H1 (cell line): ENCODE measurements around the gene CD244. TPM values are rescaled to one million over a fixed set of nuclear protein-coding genes. Genes with fewer than 3 reads are reported as not detected.

Experiments used
- CTCF ChIA-PET: fragments of 300-600 bp; sonication (Branson Sonifier 250); formaldehyde crosslinking; loops from one replicate; lab custom pipeline; 2021; ENCODE audit not compliant: partially characterized antibody; lab: Charles Lee
- POLR2A ChIA-PET: fragments of 300-600 bp; sonication (Branson Sonifier 250); formaldehyde crosslinking; loops from one replicate; lab custom pipeline; 2021; ENCODE audit warnings: inconsistent platforms; ENCODE audit not compliant: partially characterized antibody; lab: Charles Lee
- DNase-seq, 2 experiments: peaks; one replicate each; pipeline versions ENCODE4 v3.0.0 to v3.0.0-alpha.2; 2010 to 2022; ENCODE audit warnings: low spot score in 2 of 2, low read depth in 1 of 2, mixed read lengths in 1 of 2
- FAIRE-seq: peaks from 2 replicates; lab custom pipeline; 2011; peaks lifted over from hg19 to GRCh38; lab: Jason Lieb, UNC
- H2AFZ ChIP-seq: 2 replicates; pipeline ENCODE4 v1.8.1; 2012; ENCODE audit warnings: low read length, inconsistent platforms
- H2AK5ac ChIP-seq: 2 replicates; pipeline ENCODE4 v1.6.1; 2013; ENCODE audit warnings: low read depth, low read length
- H2BK120ac ChIP-seq: replicated peaks from 2 replicates; pipeline ENCODE3; 2013; ENCODE audit warnings: low read depth, low read length, inconsistent platforms
- H2BK12ac ChIP-seq: 2 replicates; pipeline ENCODE4 v1.6.1; 2013; ENCODE audit warnings: low read depth, low read length
- H2BK15ac ChIP-seq: 2 replicates; pipeline ENCODE4 v1.6.1; 2013; ENCODE audit warnings: low read length
- H2BK20ac ChIP-seq: 2 replicates; pipeline ENCODE4 v1.6.1; 2013; ENCODE audit warnings: low read length
- H2BK5ac ChIP-seq: 2 replicates; pipeline ENCODE4 v1.6.1; 2013; ENCODE audit warnings: low read depth, low read length
- H3K14ac ChIP-seq: 2 replicates; pipeline ENCODE4 v1.6.1; 2013; ENCODE audit warnings: inconsistent platforms; ENCODE audit not compliant: insufficient read length
- H3K18ac ChIP-seq: 2 replicates; pipeline ENCODE4 v1.6.1; 2013; ENCODE audit warnings: low read length; ENCODE audit errors: extremely low read depth
- H3K23ac ChIP-seq: 2 replicates; pipeline ENCODE4 v1.6.1; 2013; ENCODE audit warnings: inconsistent platforms; ENCODE audit not compliant: insufficient read length
- H3K23me2 ChIP-seq: 2 replicates; pipeline ENCODE4 v1.6.1; 2013; ENCODE audit warnings: low read depth, low read length
- H3K27ac ChIP-seq: 2 replicates; pipeline ENCODE4 v1.6.1; 2011; ENCODE audit warnings: low read depth, low read length, inconsistent platforms
- H3K27me3 ChIP-seq, 4 experiments: replicated peaks in 1 of 4; 1 replicate in 1 of 4; 2 replicates in 3 of 4; pipeline versions ENCODE4 v1.6.1 to v1.8.1; 2011 to 2013; ENCODE audit warnings: low read length in 3 of 4, mild to moderate bottlenecking in 3 of 4, inconsistent platforms in 2 of 4, mixed read lengths in 2 of 4, moderate library complexity in 1 of 4; ENCODE audit not compliant: control insufficient read depth in 3 of 4, insufficient read depth in 3 of 4; ENCODE audit errors: extremely low read depth in 1 of 4
- H3K36me3 ChIP-seq, 4 experiments: 2 replicates each; pipeline versions ENCODE4 v1.6.1 to v1.8.1; 2011 to 2013; ENCODE audit warnings: mild to moderate bottlenecking in 4 of 4, low read length in 3 of 4, moderate library complexity in 2 of 4, control low read depth in 1 of 4, inconsistent platforms in 1 of 4; ENCODE audit not compliant: insufficient read depth in 4 of 4, control insufficient read depth in 2 of 4
- H3K4ac ChIP-seq: replicated peaks from 2 replicates; pipeline ENCODE3; 2013; ENCODE audit warnings: low read length, low read depth, mixed read lengths, inconsistent platforms; ENCODE audit not compliant: insufficient read length
- H3K4me1 ChIP-seq, 4 experiments: replicated peaks in 1 of 4; 1 replicate in 1 of 4; 2 replicates in 3 of 4; pipeline versions ENCODE4 v1.6.1 to v1.8.1; 2011 to 2013; ENCODE audit warnings: low read length in 3 of 4, inconsistent platforms in 2 of 4, mixed read lengths in 1 of 4; ENCODE audit not compliant: insufficient read depth in 4 of 4, control insufficient read depth in 3 of 4
- H3K4me2 ChIP-seq, 2 experiments: 2 replicates each; pipeline versions ENCODE4 v1.6.1 to v1.8.1; 2011 to 2013; ENCODE audit warnings: low read depth in 2 of 2, low read length in 2 of 2, control low read depth in 1 of 2, inconsistent platforms in 1 of 2, mild to moderate bottlenecking in 1 of 2; ENCODE audit not compliant: insufficient read depth in 1 of 2
- H3K4me3 ChIP-seq, 4 experiments: fragments of 200-600, 300-600 bp in 1 of 4; sonication (generic), shearing (Covaris generic), sonication (Bioruptor Twin) in 1 of 4; 2 replicates each; pipeline versions ENCODE4 v1.5.1 to v1.8.1; 2011 to 2016; ENCODE audit warnings: low read length in 4 of 4, low read depth in 3 of 4, control low read depth in 2 of 4, inconsistent platforms in 2 of 4, mild to moderate bottlenecking in 2 of 4, mixed read lengths in 1 of 4, moderate library complexity in 1 of 4; ENCODE audit not compliant: insufficient read depth in 2 of 4; ENCODE audit errors: extremely low read depth in 1 of 4
- H3K56ac ChIP-seq: replicated peaks from 2 replicates; pipeline ENCODE3; 2013; ENCODE audit warnings: low read depth, mild to moderate bottlenecking, mixed read lengths, low read length, inconsistent platforms; ENCODE audit not compliant: insufficient read length
- H3K79me1 ChIP-seq: 2 replicates; pipeline ENCODE4 v1.6.1; 2013; ENCODE audit warnings: low read depth, low read length, control low read depth
- H3K79me2 ChIP-seq, 2 experiments: 2 replicates each; pipeline versions ENCODE4 v1.6.1 to v1.8.1; 2012 to 2013; ENCODE audit warnings: low read length in 2 of 2, mild to moderate bottlenecking in 2 of 2, inconsistent platforms in 1 of 2; ENCODE audit not compliant: insufficient read depth in 2 of 2, control insufficient read depth in 1 of 2
- H3K9ac ChIP-seq, 4 experiments: replicated peaks in 1 of 4; 1 replicate in 1 of 4; 2 replicates in 3 of 4; pipeline versions ENCODE4 v1.6.1 to v1.8.1; 2011 to 2013; ENCODE audit warnings: low read depth in 3 of 4, low read length in 3 of 4, control low read depth in 2 of 4, mild to moderate bottlenecking in 2 of 4, moderate library complexity in 2 of 4, inconsistent platforms in 1 of 4; ENCODE audit errors: extremely low read depth in 1 of 4
- H3K9me3 ChIP-seq, 2 experiments: 2 replicates each; pipeline versions ENCODE4 v1.6.1 to v1.8.1; 2012 to 2013; ENCODE audit warnings: mild to moderate bottlenecking in 2 of 2, moderate library complexity in 2 of 2, control low read depth in 1 of 2, inconsistent platforms in 1 of 2, low read depth in 1 of 2, low read length in 1 of 2, mixed read lengths in 1 of 2; ENCODE audit not compliant: insufficient read depth in 2 of 2
- H4K20me1 ChIP-seq, 2 experiments: replicated peaks in 1 of 2; 2 replicates each; pipeline versions ENCODE3 to v1.8.1; 2011 to 2013; ENCODE audit warnings: inconsistent platforms in 2 of 2, low read length in 2 of 2, mild to moderate bottlenecking in 1 of 2; ENCODE audit not compliant: insufficient read depth in 2 of 2, control insufficient read depth in 1 of 2
- H4K5ac ChIP-seq: 2 replicates; pipeline ENCODE4 v1.6.1; 2013; ENCODE audit warnings: low read length, low read depth, mixed read lengths, inconsistent platforms; ENCODE audit not compliant: insufficient read length
- H4K8ac ChIP-seq: 2 replicates; pipeline ENCODE4 v1.8.0; 2013; ENCODE audit warnings: mild to moderate bottlenecking, moderate library complexity, low read length, inconsistent platforms; ENCODE audit not compliant: insufficient read depth; ENCODE audit errors: extremely low read depth
- H4K91ac ChIP-seq: replicated peaks from 2 replicates; pipeline ENCODE3; 2013; ENCODE audit warnings: low read length, mixed read lengths, inconsistent platforms; ENCODE audit not compliant: insufficient read length
- ATF3 ChIP-seq: IDR thresholded peaks from 2 replicates; pipeline ENCODE4 v1.6.1; 2011; ENCODE audit warnings: low read depth, mild to moderate bottlenecking, low read length; ENCODE audit not compliant: insufficient read depth
- EP300 ChIP-seq, 2 experiments: IDR thresholded peaks; 1 replicate in 1 of 2; 2 replicates in 1 of 2; pipeline ENCODE4 v1.6.1; 2011 to 2012; ENCODE audit warnings: low read depth in 2 of 2, low read length in 2 of 2, mild to moderate bottlenecking in 2 of 2, borderline replicate concordance in 1 of 2, inconsistent platforms in 1 of 2, moderate library complexity in 1 of 2
- EZH2 ChIP-seq: fragments of 200-600 bp; sonication (generic); IDR thresholded peaks from 2 replicates; pipeline ENCODE4 v1.7.1; 2012; ENCODE audit warnings: low read depth, mild to moderate bottlenecking, moderate library complexity, low read length, inconsistent platforms; ENCODE audit not compliant: severe bottlenecking
- JUN ChIP-seq: IDR thresholded peaks from 2 replicates; pipeline ENCODE4 v1.6.1; 2011; ENCODE audit warnings: low read depth, mild to moderate bottlenecking, improper control_type of control experiment, low read length
- PHF8 ChIP-seq: fragments of 200-600 bp; sonication (generic); conservative IDR thresholded peaks from 2 replicates; pipeline ENCODE4 v1.7.1; 2012; ENCODE audit warnings: low read depth, mild to moderate bottlenecking, inconsistent platforms, low read length, moderate library complexity
- SIX5 ChIP-seq: IDR thresholded peaks from 2 replicates; pipeline ENCODE4 v1.6.1; 2011; ENCODE audit warnings: mild to moderate bottlenecking, low read depth, low read length
- SP2 ChIP-seq: IDR thresholded peaks from 2 replicates; pipeline ENCODE4 v1.6.1; 2012; ENCODE audit warnings: mild to moderate bottlenecking, low read length, inconsistent platforms
- SUZ12 ChIP-seq: fragments of 200-600 bp; sonication (generic); IDR thresholded peaks from 2 replicates; pipeline ENCODE4 v1.6.1; 2012; ENCODE audit warnings: mild to moderate bottlenecking, inconsistent platforms, low read length, moderate library complexity, mixed read lengths
- TAF1 ChIP-seq: IDR thresholded peaks from 2 replicates; pipeline ENCODE4 v1.6.1; 2011; ENCODE audit warnings: mild to moderate bottlenecking, low read depth, low read length
- WGBS, 2 experiments: shearing (Covaris generic) in 1 of 2; methylation state at CpG; one replicate each; pipeline versions ENCODE4 v1.1.6 to v1.1.7; 2013 to 2015; ENCODE audit warnings: low lambda C conversion rate in 2 of 2, mixed read lengths in 2 of 2, inconsistent platforms in 1 of 2, low coverage in 1 of 2, missing lambda C conversion rate in 1 of 2; ENCODE audit not compliant: insufficient replicate concordance in 2 of 2, insufficient coverage in 1 of 2, insufficient read length in 1 of 2; ENCODE audit errors: extremely low coverage in 1 of 2, missing lambda C conversion rate in 1 of 2; 5-methylcytosine and 5-hydroxymethylcytosine counted together
- polyA plus RNA-seq, 7 experiments: library from polyadenylated mRNA; depleted of rRNA in 3 of 7; stranded (reverse) in 5 of 7; unstranded in 2 of 7; fragments of >200 nt in 5 of 7; fragments of 200-250 nt in 2 of 7; gene quantifications; 1 replicate in 5 of 7; 2 replicates in 1 of 7; 4 replicates in 1 of 7; pipeline versions ENCODE4 v1.2.1 to v1.2.3, GENCODE V29; 2011 to 2013; ENCODE audit warnings: missing spikeins in 2 of 7, mixed read lengths in 2 of 7
- total RNA-seq: library from RNA; stranded (reverse); fragmentation: NEBNext Ultra II Directional; extraction: Animal tissue kit (Norgen Biotek cat#: 25700); gene quantifications from 2 replicates; pipeline ENCODE4 v1.2.1, GENCODE V29; 2021

CD244 gene
- total and polyA plus RNA-seq, 2 of the 8 experiments (the other 6 are each of a cell fraction or from before 2014, with no cell fraction given) = not detected

- Histone ChIP-seq H4K20me1 (no peaks in the 10 kb centered on the region), H4K8ac (no peak overlapping the region), H2AFZ (no peak overlapping the region), H2BK15ac (no peak overlapping the region), H2BK120ac (no peak overlapping the region), H3K23me2 (no peaks in the 10 kb centered on the region), H3K79me2 (no peaks in the 10 kb centered on the region), H3K23ac (no peak overlapping the region), H3K4ac (no peak overlapping the region), H3K4me2 (no peak overlapping the region), H2BK5ac (no peak overlapping the region), H3K4me1 (peaks cover 0 to 2% (median 0%) of the 10 kb centered on the region in 4 experiments; a peak in 1 of 7 replicates), H3K79me1 (no peaks in the 10 kb centered on the region), H4K91ac (no peak overlapping the region), H2AK5ac (peak overlapping the region; percentile 61; the same call in 1 of the 2 replicates), H2BK12ac (no peak overlapping the region), H3K9ac (peak overlapping the region in 1 of 4 experiments; percentile 4; a peak in 1 of 7 replicates), H3K27me3 (no peaks in the 10 kb centered on the region), H3K18ac (no peak overlapping the region), H3K36me3 (no peaks in the 10 kb centered on the region), H3K27ac (no peak overlapping the region), H2BK20ac (no peak overlapping the region), H3K9me3 (no peaks in the 10 kb centered on the region), H3K14ac (no peak overlapping the region), H3K4me3 (no peak overlapping the region), H4K5ac (no peak overlapping the region), H3K56ac (no peak overlapping the region)
- WGBS, 2 experiments = 78% methylated on average over 5 of the region's 5 CpGs; no CpG with 5 or more reads in 1 of the 2 experiments
- DNase-seq = no peak
- no peak for FAIRE-seq
- ChIA-PET POLR2A (no interaction called here), CTCF (interaction anchor here (1.2 to 5.5 kb wide), 4 partner anchors 9 to 25 kb away, joined by 3 to 35 read pairs (median 4); partner anchors contain the start of gene ITLN1)
- TF ChIP-seq SP2 = no peak
- TF ChIP-seq ATF3 = no peak
- no peak for TF ChIP-seq PHF8
- no peak for TF ChIP-seq SUZ12
- TF ChIP-seq JUN = no peak
- no peak for TF ChIP-seq SIX5
- TF ChIP-seq TAF1 = no peak
- no peak for TF ChIP-seq EP300 (IDR thresholded peaks at IDR 0.05; ENCODE audit: borderline replicate concordance in 1 of 2, low read depth in 2 of 2, low read length in 2 of 2)
- TF ChIP-seq EZH2 = no peak
Observed at GRCh38 chr1:160860840-160861505, 1.7 kb downstream of the CD244 start.
